Lower lobe of right lung (tissue), 2 donors: Measurements from ENCODE around the gene PLXNB1. TPM values are rescaled to one million over a fixed set of nuclear protein-coding genes. Genes with fewer than 3 reads are reported as not detected.

ENCODE experiments used
- ATAC-seq, 2 donors: fragments of 200-7000 bp; cut with Tn5 transposase; one replicate each; pipeline ENCODE4 v1.9.1; 2020 to 2022; ENCODE audit warnings: mild to moderate bottlenecking in 2 of 2, moderate library complexity in 2 of 2
- DNase-seq: peaks from one replicate; pipeline ENCODE4 v3.0.0-alpha.2; 2020
- H3K27ac ChIP-seq: fragments of 200-600 bp; one replicate; pipeline ENCODE4 v1.8.0; 2022
- H3K27me3 ChIP-seq: fragments of 200-600 bp; one replicate; pipeline ENCODE4 v1.8.0; 2022; ENCODE audit warnings: low read depth
- H3K36me3 ChIP-seq: fragments of 200-600 bp; one replicate; pipeline ENCODE4 v1.8.0; 2022; ENCODE audit warnings: mild to moderate bottlenecking
- H3K4me1 ChIP-seq: fragments of 200-600 bp; one replicate; pipeline ENCODE4 v1.8.0; 2022
- H3K4me3 ChIP-seq: fragments of 200-600 bp; one replicate; pipeline ENCODE4 v1.8.0; 2022; ENCODE audit warnings: mild to moderate bottlenecking
- H3K9me3 ChIP-seq: fragments of 200-600 bp; one replicate; pipeline ENCODE4 v1.8.0; 2022
- intact Hi-C: fragments of 100-400 bp; cut with DNase I; formaldehyde crosslinking; loops from one replicate; pipeline ENCODE4 v1.11.0; 2022
- total RNA-seq: library from RNA; stranded (reverse); fragmentation: NEBNext Ultra II Directional; extraction: Animal tissue kit (Norgen Biotek cat#: 25700); gene quantifications from one replicate; pipeline ENCODE4 v1.2.1, GENCODE V29; 2021
- TF ChIP-seq, protein P1 (sequence below): fragments of 200-600 bp; IDR thresholded peaks from one replicate; pipeline ENCODE4 v1.8.0; 2022; ENCODE audit warnings: antibody characterized with exemption, mild to moderate bottlenecking
- donor health status: DM: no; HTN: yes; CAD: no; lungs with severe emphysema.

The PLXNB1 gene
- total RNA-seq, 1 donor from 2014 or later = 94.3 TPM

DNA sequence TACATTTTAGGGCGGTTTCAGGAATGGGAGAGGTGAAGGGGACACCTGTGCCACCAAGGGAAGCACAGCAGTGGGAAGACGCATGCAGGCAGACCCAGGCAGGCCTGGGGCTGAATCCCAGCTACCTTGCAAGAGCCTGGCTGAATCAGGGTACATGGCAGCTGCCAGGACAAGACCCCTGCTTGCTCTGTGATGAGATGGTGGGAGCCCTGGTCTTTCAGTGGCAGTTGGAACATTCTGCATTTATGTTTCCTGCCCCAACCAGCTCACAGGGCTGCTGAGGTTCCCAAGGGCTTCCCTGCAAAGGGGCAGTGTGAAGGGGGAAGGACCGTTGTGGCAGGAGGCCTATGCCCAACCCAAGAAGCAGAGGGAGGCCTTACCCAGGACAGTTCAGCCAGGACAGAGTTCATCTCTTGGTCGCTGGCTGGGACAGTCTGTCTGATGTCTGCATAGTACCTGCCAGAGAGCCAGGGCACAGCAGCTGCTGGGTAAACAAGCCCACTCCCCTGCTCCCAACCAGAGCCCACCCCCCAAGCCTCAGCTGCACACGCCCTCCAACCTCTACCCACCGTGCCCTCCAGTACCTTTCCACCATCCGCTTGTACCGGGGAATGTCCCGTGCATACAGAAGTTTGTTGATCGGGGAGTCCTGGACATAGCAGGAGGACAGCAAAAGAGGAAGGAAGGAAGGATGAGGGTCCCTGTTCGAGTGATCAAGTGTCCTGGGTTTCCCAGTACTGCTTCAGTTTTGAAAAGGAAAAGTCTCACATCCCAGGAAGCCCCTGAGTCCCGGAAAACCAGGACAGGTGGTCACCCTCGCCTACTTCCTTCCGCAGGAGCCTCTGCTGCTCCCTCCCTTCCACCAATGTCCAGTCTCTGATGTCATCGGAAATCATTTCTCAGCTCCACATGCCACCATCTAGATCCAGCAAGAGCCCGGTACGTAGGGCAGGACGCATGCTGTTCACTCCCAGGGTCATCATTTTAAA lies 23.1 kb downstream of the PLXNB1 start:
- H3K4me1 ChIP-seq = peaks cover 4% of the 10 kb centered on the region
- TF ChIP-seq, protein P1, sequence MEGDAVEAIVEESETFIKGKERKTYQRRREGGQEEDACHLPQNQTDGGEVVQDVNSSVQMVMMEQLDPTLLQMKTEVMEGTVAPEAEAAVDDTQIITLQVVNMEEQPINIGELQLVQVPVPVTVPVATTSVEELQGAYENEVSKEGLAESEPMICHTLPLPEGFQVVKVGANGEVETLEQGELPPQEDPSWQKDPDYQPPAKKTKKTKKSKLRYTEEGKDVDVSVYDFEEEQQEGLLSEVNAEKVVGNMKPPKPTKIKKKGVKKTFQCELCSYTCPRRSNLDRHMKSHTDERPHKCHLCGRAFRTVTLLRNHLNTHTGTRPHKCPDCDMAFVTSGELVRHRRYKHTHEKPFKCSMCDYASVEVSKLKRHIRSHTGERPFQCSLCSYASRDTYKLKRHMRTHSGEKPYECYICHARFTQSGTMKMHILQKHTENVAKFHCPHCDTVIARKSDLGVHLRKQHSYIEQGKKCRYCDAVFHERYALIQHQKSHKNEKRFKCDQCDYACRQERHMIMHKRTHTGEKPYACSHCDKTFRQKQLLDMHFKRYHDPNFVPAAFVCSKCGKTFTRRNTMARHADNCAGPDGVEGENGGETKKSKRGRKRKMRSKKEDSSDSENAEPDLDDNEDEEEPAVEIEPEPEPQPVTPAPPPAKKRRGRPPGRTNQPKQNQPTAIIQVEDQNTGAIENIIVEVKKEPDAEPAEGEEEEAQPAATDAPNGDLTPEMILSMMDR = no peak
- no peak overlapping the region for H3K4me3 ChIP-seq
- H3K36me3 ChIP-seq = peaks cover 73% of the 10 kb centered on the region
- no peaks in the 10 kb centered on the region for H3K9me3 ChIP-seq
- H3K27ac ChIP-seq = no peak overlapping the region
- intact Hi-C loops = no loop called here
- peak; percentile 16 for DNase-seq
- H3K27me3 ChIP-seq = no peaks in the 10 kb centered on the region
- ATAC-seq = no peak

DNA sequence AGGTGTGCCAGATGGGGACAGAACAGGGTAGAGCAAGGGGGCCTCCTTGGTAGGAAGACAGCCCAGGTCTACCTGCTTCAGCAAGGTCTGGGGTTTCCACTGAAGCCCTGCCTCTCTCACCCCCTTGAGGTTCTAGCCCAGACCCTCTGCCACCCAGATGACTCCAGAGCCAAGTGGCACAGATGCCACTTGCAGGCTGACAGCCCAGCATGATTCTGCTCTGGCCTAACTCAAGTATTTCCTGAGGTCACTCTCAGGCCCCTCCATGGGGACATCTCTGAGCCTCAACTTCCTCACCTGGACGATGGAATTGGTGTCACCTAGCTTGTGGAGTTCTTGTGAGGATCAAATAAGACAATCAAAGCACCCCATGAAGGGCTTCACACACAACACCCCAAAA lies 23.9 kb downstream of the PLXNB1 start:
- DNase-seq = no peak
- H3K27me3 ChIP-seq = no peaks in the 10 kb centered on the region
- no peaks in the 10 kb centered on the region for H3K9me3 ChIP-seq
- H3K36me3 ChIP-seq = peaks cover 66% of the 10 kb centered on the region
- no peak for ATAC-seq
- intact Hi-C loops = no loop called here
- TF ChIP-seq, protein P1 = no peak
- H3K4me3 ChIP-seq = no peak overlapping the region
- H3K27ac ChIP-seq = no peak overlapping the region
- peaks cover 8% of the 10 kb centered on the region for H3K4me1 ChIP-seq

DNA sequence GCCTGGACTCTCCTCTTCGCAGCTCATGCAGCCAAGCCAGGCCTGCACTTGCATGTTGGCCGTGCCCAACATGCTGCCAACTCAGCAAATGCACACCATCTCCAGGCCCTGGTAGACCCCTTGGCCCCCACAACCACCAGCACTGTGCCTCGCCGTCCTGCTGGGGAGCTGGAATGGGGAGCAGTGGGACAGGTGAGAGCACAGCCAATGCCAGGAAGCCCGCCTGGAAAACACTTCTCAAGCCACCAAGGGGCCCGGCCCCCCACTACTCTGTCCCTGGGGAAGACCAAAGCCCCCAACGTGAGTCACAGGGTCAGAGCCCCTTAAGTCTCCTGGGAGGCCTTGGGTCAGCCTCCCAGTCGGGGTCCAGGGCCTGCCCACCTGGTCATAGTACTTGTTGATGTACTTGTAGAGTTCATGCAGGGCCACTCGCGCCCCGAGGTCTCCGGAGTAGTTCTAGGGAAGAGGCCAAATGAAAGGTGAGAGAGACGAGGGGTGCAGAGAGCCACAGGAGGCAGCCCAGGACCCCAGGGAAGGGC lies 24.5 kb downstream of the PLXNB1 start:
- no peaks in the 10 kb centered on the region for H3K9me3 ChIP-seq
- no peak overlapping the region for H3K27ac ChIP-seq
- TF ChIP-seq, protein P1 = no peak
- no peak overlapping the region for H3K4me3 ChIP-seq
- ATAC-seq = no peak
- intact Hi-C loops = no loop called here
- H3K36me3 ChIP-seq = peaks cover 60% of the 10 kb centered on the region
- peak; percentile 45 for DNase-seq
- H3K4me1 ChIP-seq = peaks cover 8% of the 10 kb centered on the region
- no peaks in the 10 kb centered on the region for H3K27me3 ChIP-seq

DNA sequence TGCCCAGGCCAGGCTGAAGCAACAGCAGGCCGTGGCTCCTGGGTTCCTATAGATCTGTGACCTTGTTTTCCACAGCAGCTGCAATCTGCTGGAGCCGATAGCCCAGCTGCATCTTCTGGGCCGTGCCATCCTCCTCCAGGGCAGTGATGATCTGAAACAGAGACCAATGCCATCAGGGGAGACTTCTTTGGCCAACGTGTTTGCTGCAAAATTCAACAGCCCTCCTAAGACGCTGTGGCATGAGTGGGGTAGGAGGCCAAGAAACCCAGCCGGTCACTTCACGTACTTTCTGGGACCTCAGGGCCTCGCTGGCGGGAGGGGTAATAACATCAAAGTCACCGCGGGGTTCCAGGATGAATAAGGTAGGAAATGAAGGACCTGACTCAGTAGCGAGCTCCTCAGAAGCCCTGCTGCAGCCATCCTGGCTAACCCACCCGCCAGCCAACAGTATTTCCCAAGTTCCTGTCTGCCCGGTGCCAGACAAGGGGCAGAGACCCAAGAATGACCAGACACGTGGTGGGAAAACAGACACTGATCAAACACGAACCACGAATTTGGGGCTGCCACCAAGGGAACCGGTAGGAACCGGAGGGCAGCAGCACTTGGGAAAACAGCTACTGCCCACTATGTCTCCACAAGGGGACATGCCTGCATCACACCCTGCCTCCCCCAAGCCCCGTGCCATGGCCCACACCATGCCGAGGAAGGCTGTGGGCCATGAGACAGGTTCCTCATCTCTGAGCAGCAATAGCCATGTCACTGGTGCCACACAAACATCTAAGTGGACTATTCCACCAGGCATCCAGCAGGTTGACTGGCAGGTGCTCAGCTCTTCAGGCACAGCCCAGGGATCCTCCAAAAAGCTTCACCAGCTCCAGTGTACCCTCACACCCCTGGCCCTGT lies 25.2 kb downstream of the PLXNB1 start:
- DNase-seq (peak; percentile 22), ATAC-seq (no peak)
- no peaks in the 10 kb centered on the region for H3K27me3 ChIP-seq
- no peak overlapping the region for H3K27ac ChIP-seq
- intact Hi-C loops = loop anchor here (5.0 kb wide), 1 partner anchor 33 kb away; no protein-coding TSS in a partner anchor
- H3K9me3 ChIP-seq = no peaks in the 10 kb centered on the region
- H3K4me3 ChIP-seq = no peak overlapping the region
- TF ChIP-seq, protein P1 = no peak
- peaks cover 8% of the 10 kb centered on the region for H3K4me1 ChIP-seq
- H3K36me3 ChIP-seq = peaks cover 53% of the 10 kb centered on the region
